CD14-positive monocyte (primary cell): ENCODE data around the gene ACSF3. TPM values are rescaled to one million over a fixed set of nuclear protein-coding genes. Genes with fewer than 3 reads are reported as not detected.
"Not testable (repeated sequence)": the region's sequence is repeated elsewhere in the genome, so short reads cannot be mapped to it uniquely, and the experiment has no call there.

Experiments used
- DNase-seq, 3 donors: peaks; one replicate each; pipeline ENCODE4 v3.0.0-alpha.2; 2011 to 2022
- H2AFZ ChIP-seq: 2 replicates; pipeline ENCODE4 v1.6.0; 2012; ENCODE audit warnings: mild to moderate bottlenecking, low read depth, low read length, inconsistent platforms; ENCODE audit not compliant: insufficient read depth, poor library complexity, severe bottlenecking
- H3K27ac ChIP-seq, 2 donors: 1 replicate in 1 of 2; 2 replicates in 1 of 2; pipeline ENCODE4 v1.5.1; 2012 to 2013; ENCODE audit warnings: low read length in 2 of 2, control low read depth in 1 of 2, inconsistent platforms in 1 of 2, low read depth in 1 of 2, mild to moderate bottlenecking in 1 of 2
- H3K27me3 ChIP-seq, 2 donors: one replicate each; pipeline versions ENCODE4 v1.6.0 to v1.6.1; 2011 to 2013; ENCODE audit warnings: low read length in 2 of 2; ENCODE audit not compliant: control insufficient read depth in 2 of 2, insufficient read depth in 2 of 2
- H3K36me3 ChIP-seq, 2 donors: replicated peaks in 1 of 2; 1 replicate in 1 of 2; 2 replicates in 1 of 2; pipeline versions ENCODE4 v1.5.1 to v1.6.1; 2012 to 2013; ENCODE audit warnings: low read length in 2 of 2, control low read depth in 1 of 2, inconsistent platforms in 1 of 2, mild to moderate bottlenecking in 1 of 2; ENCODE audit not compliant: insufficient read depth in 2 of 2, control insufficient read depth in 1 of 2
- H3K4me1 ChIP-seq, 2 donors: 1 replicate in 1 of 2; 2 replicates in 1 of 2; pipeline versions ENCODE4 v1.5.1 to v1.6.1; 2012 to 2013; ENCODE audit warnings: low read length in 2 of 2, control low read depth in 1 of 2, inconsistent platforms in 1 of 2, mild to moderate bottlenecking in 1 of 2, moderate library complexity in 1 of 2; ENCODE audit not compliant: insufficient read depth in 2 of 2, control insufficient read depth in 1 of 2
- H3K4me2 ChIP-seq: replicated peaks from 2 replicates; pipeline ENCODE3; 2012; ENCODE audit warnings: low read length, moderate library complexity, mild to moderate bottlenecking; ENCODE audit not compliant: poor library complexity, severe bottlenecking; ENCODE audit errors: extremely low read depth
- H3K4me3 ChIP-seq, 3 experiments: fragments of 200-600 bp in 1 of 3; sonication (generic) in 1 of 3; replicated peaks in 1 of 3; 1 replicate in 2 of 3; 2 replicates in 1 of 3; pipeline ENCODE4 v1.5.1; 2011 to 2013; ENCODE audit warnings: low read length in 3 of 3, mild to moderate bottlenecking in 3 of 3, control low read depth in 2 of 3, low read depth in 2 of 3, inconsistent platforms in 1 of 3, moderate library complexity in 1 of 3
- H3K79me2 ChIP-seq: 2 replicates; pipeline ENCODE4 v1.6.0; 2012; ENCODE audit warnings: mild to moderate bottlenecking, control low read depth, inconsistent platforms, low read length, moderate library complexity; ENCODE audit not compliant: insufficient read depth
- H3K9ac ChIP-seq: 2 replicates; pipeline ENCODE4 v1.6.0; 2017; ENCODE audit warnings: low read length, mild to moderate bottlenecking; ENCODE audit not compliant: insufficient read depth, poor library complexity, severe bottlenecking
- H3K9me3 ChIP-seq, 2 donors: replicated peaks in 1 of 2; 1 replicate in 1 of 2; 2 replicates in 1 of 2; pipeline versions ENCODE4 v1.5.1 to v1.6.1; 2012 to 2013; ENCODE audit warnings: low read length in 2 of 2, control low read depth in 1 of 2; ENCODE audit not compliant: control insufficient read depth in 1 of 2, insufficient read depth in 1 of 2
- H4K20me1 ChIP-seq: 2 replicates; pipeline ENCODE4 v1.6.0; 2012; ENCODE audit warnings: mild to moderate bottlenecking, low read length, control low read depth, moderate library complexity; ENCODE audit not compliant: insufficient read depth
- H3K27ac Mint-ChIP-seq, 7 donors: one replicate each; pipeline ENCODE4 v1.8.0; 2020; ENCODE audit warnings: mild to moderate bottlenecking in 7 of 7, mixed read lengths in 7 of 7, moderate library complexity in 6 of 7, inconsistent platforms in 2 of 7
- H3K27me3 Mint-ChIP-seq, 3 donors: one replicate each; pipeline ENCODE4 v1.8.0; 2021 to 2022; ENCODE audit warnings: low read depth in 3 of 3, mild to moderate bottlenecking in 3 of 3, mixed read lengths in 3 of 3, moderate library complexity in 3 of 3, inconsistent platforms in 1 of 3
- H3K36me3 Mint-ChIP-seq, 2 donors: one replicate each; pipeline ENCODE4 v1.8.0; 2020; ENCODE audit warnings: mixed read lengths in 2 of 2, inconsistent platforms in 1 of 2, mild to moderate bottlenecking in 1 of 2
- H3K4me1 Mint-ChIP-seq: one replicate; pipeline ENCODE4 v1.8.0; 2020; ENCODE audit warnings: mild to moderate bottlenecking, mixed read lengths
- H3K4me3 Mint-ChIP-seq, 2 donors: one replicate each; pipeline ENCODE4 v1.8.0; 2020; ENCODE audit warnings: mild to moderate bottlenecking in 2 of 2, mixed read lengths in 2 of 2, moderate library complexity in 1 of 2
- H3K9me3 Mint-ChIP-seq, 7 donors: one replicate each; pipeline ENCODE4 v1.8.0; 2020 to 2022; ENCODE audit warnings: mixed read lengths in 7 of 7, mild to moderate bottlenecking in 6 of 7, moderate library complexity in 6 of 7, inconsistent platforms in 2 of 7
- WGBS: methylation state at CpG from one replicate; pipeline ENCODE4 v1.1.5; 2013; ENCODE audit warnings: missing lambda C conversion rate; ENCODE audit not compliant: insufficient coverage; 5-methylcytosine and 5-hydroxymethylcytosine counted together
- intact Hi-C, 2 donors: fragments of 100-400 bp; cut with micrococcal nuclease; formaldehyde crosslinking; loops; one replicate each; pipeline versions ENCODE4 v1.15.0 to v1.15.1; 2023
- polyA plus RNA-seq, 3 donors: library from polyadenylated mRNA; depleted of rRNA in 1 of 3; unstranded in 2 of 3; stranded (reverse) in 1 of 3; fragments of 300-500 nt in 2 of 3; fragments of >200 nt in 1 of 3; fragmentation: Illumina TruSeq in 2 of 3; gene quantifications; 1 replicate in 2 of 3; 2 replicates in 1 of 3; pipeline ENCODE4 v1.2.3, GENCODE V29; 2012 to 2021
- TF ChIP-seq, protein P1 (sequence below): fragments of 200-600 bp; IDR thresholded peaks from one replicate; pipeline ENCODE4 v1.8.0; 2022; ENCODE audit warnings: antibody characterized with exemption, mild to moderate bottlenecking

The ACSF3 gene
- polyA plus RNA-seq, 3 donors: 23.5 to 26.7 (median 26.4) TPM

DNA sequence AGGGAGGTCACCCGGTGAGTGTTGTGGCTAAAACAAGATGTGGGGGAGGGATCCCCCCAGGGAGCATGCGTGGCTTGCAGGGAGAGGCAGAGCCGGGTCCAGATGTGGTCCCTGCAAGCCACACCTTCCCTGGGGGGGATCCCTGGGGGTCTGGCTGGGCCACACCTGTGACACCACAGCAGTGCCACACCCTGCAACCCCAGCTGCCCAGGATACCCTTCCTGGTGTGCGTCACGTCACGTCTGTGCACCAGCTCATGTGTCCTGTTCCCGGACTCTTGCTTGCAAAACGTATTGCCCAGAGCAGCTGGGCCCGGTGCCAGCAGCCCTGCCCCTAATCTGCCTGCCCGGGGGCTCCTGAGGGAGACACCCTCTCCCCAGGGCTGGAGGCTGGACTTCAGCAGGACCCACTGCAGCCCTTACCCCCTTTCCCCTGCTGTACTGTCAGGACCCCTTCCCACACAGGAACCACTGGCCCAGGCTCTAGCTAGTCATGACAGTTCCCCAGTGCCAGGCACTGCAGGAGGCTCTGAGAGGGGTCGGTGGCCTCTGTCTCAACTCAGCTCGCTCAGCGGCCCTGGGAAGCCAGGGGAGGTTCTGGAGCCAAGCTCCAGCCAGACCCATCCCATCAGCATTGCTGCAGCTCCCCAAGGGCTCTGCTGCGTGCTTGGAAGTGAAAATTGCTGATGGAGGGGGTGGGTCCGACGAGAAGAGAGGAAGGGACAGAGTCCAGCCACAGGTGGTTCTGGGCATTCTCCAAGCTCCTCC lies 25.8 kb upstream of the ACSF3 start:
- Histone ChIP-seq H3K79me2 (no peaks in the 10 kb centered on the region), H3K27me3 (no peaks in the 10 kb centered on the region), H3K36me3 (no peaks in the 10 kb centered on the region), H3K27ac (no peak overlapping the region), H3K4me1 (no peaks in the 10 kb centered on the region), H2AFZ (no peak overlapping the region), H3K9ac (no peak overlapping the region), H3K9me3 (no peaks in the 10 kb centered on the region), H3K4me3 (no peak overlapping the region), H3K4me2 (no peak overlapping the region), H4K20me1 (no peaks in the 10 kb centered on the region)
- TF ChIP-seq, protein P1, sequence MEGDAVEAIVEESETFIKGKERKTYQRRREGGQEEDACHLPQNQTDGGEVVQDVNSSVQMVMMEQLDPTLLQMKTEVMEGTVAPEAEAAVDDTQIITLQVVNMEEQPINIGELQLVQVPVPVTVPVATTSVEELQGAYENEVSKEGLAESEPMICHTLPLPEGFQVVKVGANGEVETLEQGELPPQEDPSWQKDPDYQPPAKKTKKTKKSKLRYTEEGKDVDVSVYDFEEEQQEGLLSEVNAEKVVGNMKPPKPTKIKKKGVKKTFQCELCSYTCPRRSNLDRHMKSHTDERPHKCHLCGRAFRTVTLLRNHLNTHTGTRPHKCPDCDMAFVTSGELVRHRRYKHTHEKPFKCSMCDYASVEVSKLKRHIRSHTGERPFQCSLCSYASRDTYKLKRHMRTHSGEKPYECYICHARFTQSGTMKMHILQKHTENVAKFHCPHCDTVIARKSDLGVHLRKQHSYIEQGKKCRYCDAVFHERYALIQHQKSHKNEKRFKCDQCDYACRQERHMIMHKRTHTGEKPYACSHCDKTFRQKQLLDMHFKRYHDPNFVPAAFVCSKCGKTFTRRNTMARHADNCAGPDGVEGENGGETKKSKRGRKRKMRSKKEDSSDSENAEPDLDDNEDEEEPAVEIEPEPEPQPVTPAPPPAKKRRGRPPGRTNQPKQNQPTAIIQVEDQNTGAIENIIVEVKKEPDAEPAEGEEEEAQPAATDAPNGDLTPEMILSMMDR: no peak
- intact Hi-C loops: no loop called here
- H3K36me3 Mint-ChIP-seq: no peaks in the 10 kb centered on the region
- H3K27me3 Mint-ChIP-seq: peaks cover 0 to 8% (median 4%) of the 10 kb centered on the region in 3 donors
- WGBS: 47% methylated on average over 10 of the region's 16 CpGs
- no peak overlapping the region for H3K4me3 Mint-ChIP-seq
- peaks cover 2% of the 10 kb centered on the region for H3K4me1 Mint-ChIP-seq
- H3K27ac Mint-ChIP-seq: no peak overlapping the region
- no peak for DNase-seq
- H3K9me3 Mint-ChIP-seq: no peaks in the 10 kb centered on the region

DNA sequence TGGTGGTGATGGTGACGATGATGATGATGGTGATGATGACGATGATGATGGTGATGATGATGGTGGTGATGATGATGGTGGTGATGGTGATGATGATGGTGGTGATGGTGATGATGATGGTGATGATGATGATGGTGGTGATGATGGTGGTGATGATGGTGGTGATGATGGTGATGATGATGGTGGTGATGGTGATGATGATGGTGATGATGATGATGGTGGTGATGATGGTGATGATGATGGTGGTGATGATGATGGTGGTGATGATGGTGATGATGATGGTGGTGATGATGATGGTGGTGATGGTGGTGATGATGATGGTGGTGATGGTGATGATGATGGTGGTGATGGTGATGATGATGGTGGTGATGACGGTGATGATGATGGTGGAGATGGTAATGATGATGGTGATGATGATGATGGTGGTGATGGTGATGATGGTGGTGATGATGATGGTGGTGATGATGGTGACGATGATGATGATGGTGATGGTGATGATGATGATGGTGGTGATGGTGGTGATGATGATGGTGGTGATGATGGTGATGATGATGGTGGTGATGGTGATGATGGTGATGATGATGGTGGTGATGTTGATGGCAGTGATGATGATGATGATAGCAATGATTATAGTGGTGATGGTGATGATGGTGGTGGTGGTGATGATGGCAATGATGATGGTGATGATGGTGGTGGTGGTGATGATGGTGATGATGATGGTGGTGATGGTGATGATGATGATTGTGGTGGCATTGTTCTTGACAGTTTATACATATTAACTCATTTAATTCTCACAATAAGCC lies 24.6 kb upstream of the ACSF3 start:
- DNase-seq, H3K36me3 ChIP-seq, intact Hi-C loops, H3K27ac Mint-ChIP-seq, H3K9me3 Mint-ChIP-seq, H3K79me2 ChIP-seq, H3K4me3 Mint-ChIP-seq, H3K4me1 ChIP-seq, H3K9ac ChIP-seq, H4K20me1 ChIP-seq, H3K27me3 Mint-ChIP-seq, H3K27ac ChIP-seq, H3K4me1 Mint-ChIP-seq, H3K36me3 Mint-ChIP-seq, H3K9me3 ChIP-seq, H2AFZ ChIP-seq, H3K27me3 ChIP-seq, H3K4me3 ChIP-seq, H3K4me2 ChIP-seq: not testable (repeated sequence)
- WGBS: 98% methylated on average over 4 of the region's 4 CpGs
